HCT116 (cell line): ENCODE measurements around the gene ADD2. TPM values are rescaled to one million over a fixed set of nuclear protein-coding genes. Genes with fewer than 3 reads are reported as not detected.

Experiments used
- ATAC-seq: fragments of 200-7000 bp; cut with Tn5 transposase; 2 replicates; pipeline ENCODE4 v1.9.1; 2020; ENCODE audit warnings: mild to moderate bottlenecking, moderate library complexity
- BruUV-seq: library from RNA; stranded (reverse); fragments of 400-500 nt; replicated peaks from 2 replicates; lab custom pipeline; 2021; lab: Mats Ljungman, UMichigan
- CTCF ChIA-PET: fragments of 300-600 bp; sonication (Branson Sonifier 250); formaldehyde crosslinking; loops from one replicate; lab custom pipeline; 2021; ENCODE audit warnings: antibody characterized with exemption; lab: Charles Lee
- POLR2A ChIA-PET: fragments of 300-600, 350-600 bp; sonication (Branson Sonifier 250); formaldehyde crosslinking; loops from one replicate; lab custom pipeline; 2021; ENCODE audit warnings: antibody characterized with exemption; lab: Charles Lee
- RAD21 ChIA-PET, 2 experiments: fragments of 300-600 bp; sonication (Branson Sonifier 250); formaldehyde crosslinking; loops; one replicate each; lab custom pipeline; 2023; ENCODE audit warnings: low total read pairs in 2 of 2; ENCODE audit not compliant: uncharacterized antibody in 2 of 2, unreplicated experiment in 2 of 2, low non-redundant PET in 1 of 2; lab: Charles Lee
- DNase-seq: peaks from one replicate; pipeline ENCODE4 v3.0.0-alpha.2; 2010; ENCODE audit warnings: low read depth, low spot score
- H2AFZ ChIP-seq: fragments of 200-600 bp; shearing (Covaris generic), sonication (generic); 2 replicates; pipeline ENCODE4 v1.6.1; 2017; ENCODE audit warnings: low read depth, mixed run types, mixed read lengths, antibody characterized with exemption, low read length; ENCODE audit not compliant: poor library complexity, severe bottlenecking
- H3K27ac ChIP-seq: 2 replicates; pipeline ENCODE4 v1.5.1; 2012; ENCODE audit warnings: low read depth, low read length
- H3K27me3 ChIP-seq: fragments of 200-600 bp; sonication (generic); 2 replicates; pipeline ENCODE4 v1.6.1; 2016; ENCODE audit warnings: mixed run types, low read length, mixed read lengths; ENCODE audit not compliant: insufficient read depth
- H3K36me3 ChIP-seq, 2 experiments: fragments of 200-500 bp in 1 of 2; fragments of 200-600 bp in 1 of 2; sonication (Bioruptor generic) in 1 of 2; sonication (generic) in 1 of 2; 2 replicates each; pipeline versions ENCODE4 v1.5.1 to v1.6.1; 2014 to 2016; ENCODE audit warnings: low read length in 2 of 2, inconsistent platforms in 1 of 2, mixed read lengths in 1 of 2, mixed run types in 1 of 2; ENCODE audit not compliant: insufficient read depth in 2 of 2, control insufficient read depth in 1 of 2
- H3K4me1 ChIP-seq, 2 experiments: fragments of 200-600 bp in 1 of 2; sonication (generic) in 1 of 2; 2 replicates each; pipeline versions ENCODE4 v1.5.1 to v1.6.1; 2012 to 2017; ENCODE audit warnings: low read length in 2 of 2, inconsistent platforms in 1 of 2, mild to moderate bottlenecking in 1 of 2, mixed read lengths in 1 of 2, mixed run types in 1 of 2, moderate library complexity in 1 of 2; ENCODE audit not compliant: insufficient read depth in 2 of 2, control insufficient read depth in 1 of 2
- H3K4me2 ChIP-seq: fragments of 200-600 bp; sonication (generic); 2 replicates; pipeline ENCODE4 v1.6.1; 2017; ENCODE audit warnings: mixed run types, low read length, mixed read lengths
- H3K4me3 ChIP-seq, 2 experiments: fragments of 200-600 bp in 1 of 2; sonication (generic) in 1 of 2; replicated peaks in 1 of 2; 2 replicates each; pipeline ENCODE4 v1.5.1; 2011 to 2016; ENCODE audit warnings: low read length in 2 of 2, control low read depth in 1 of 2, low read depth in 1 of 2, mild to moderate bottlenecking in 1 of 2, mixed read lengths in 1 of 2, mixed run types in 1 of 2
- H3K79me2 ChIP-seq: fragments of 200-600 bp; sonication (generic); 2 replicates; pipeline ENCODE4 v1.6.1; 2017; ENCODE audit warnings: mild to moderate bottlenecking, mixed run types, low read length, moderate library complexity, mixed read lengths; ENCODE audit not compliant: insufficient read depth
- H3K9ac ChIP-seq: fragments of 200-600 bp; sonication (generic); 2 replicates; pipeline ENCODE4 v1.6.1; 2016; ENCODE audit warnings: low read length, mixed read lengths
- H3K9me2 ChIP-seq: fragments of 200-600 bp; sonication (generic), shearing (Covaris generic); 2 replicates; pipeline ENCODE4 v1.6.1; 2017; ENCODE audit warnings: mixed run types, mild to moderate bottlenecking, moderate library complexity; ENCODE audit not compliant: insufficient read depth
- H3K9me3 ChIP-seq, 2 experiments: fragments of 200-500 bp in 1 of 2; fragments of 200-600 bp in 1 of 2; sonication (Bioruptor generic) in 1 of 2; sonication (generic) in 1 of 2; 2 replicates each; pipeline ENCODE4 v1.6.1; 2014 to 2017; ENCODE audit warnings: low read length in 2 of 2, mixed read lengths in 2 of 2, inconsistent platforms in 1 of 2, low read depth in 1 of 2, mild to moderate bottlenecking in 1 of 2, mixed run types in 1 of 2, moderate library complexity in 1 of 2; ENCODE audit not compliant: control insufficient read depth in 1 of 2, insufficient read depth in 1 of 2
- H4K20me1 ChIP-seq: fragments of 200-600 bp; sonication (generic), shearing (Covaris generic); 2 replicates; pipeline ENCODE4 v1.6.1; 2017; ENCODE audit warnings: mixed run types, mild to moderate bottlenecking, moderate library complexity; ENCODE audit not compliant: insufficient read depth
- CBX3 ChIP-seq: IDR thresholded peaks from 2 replicates; pipeline ENCODE4 v1.6.1; 2012; ENCODE audit warnings: low read depth
- CEBPB ChIP-seq: IDR thresholded peaks from 2 replicates; pipeline ENCODE4 v1.6.1; 2012; ENCODE audit warnings: low read depth
- EZH2 ChIP-seq: fragments of 200-600 bp; sonication (generic); IDR thresholded peaks from 2 replicates; pipeline ENCODE4 v1.6.1; 2017; ENCODE audit warnings: antibody characterized with exemption, mixed run types
- FOSL1 ChIP-seq: IDR thresholded peaks from 2 replicates; pipeline ENCODE4 v1.6.1; 2012; ENCODE audit warnings: low read depth
- MAX ChIP-seq: IDR thresholded peaks from 2 replicates; pipeline ENCODE4 v1.6.1; 2012
- POLR2AphosphoS5 ChIP-seq: IDR thresholded peaks from 2 replicates; pipeline ENCODE4 v1.6.1; 2011; ENCODE audit warnings: mild to moderate bottlenecking, low read depth, low read length, moderate library complexity
- SIN3A ChIP-seq: IDR thresholded peaks from 2 replicates; pipeline ENCODE4 v1.6.1; 2012; ENCODE audit warnings: low read depth
- SP1 ChIP-seq: IDR thresholded peaks from 2 replicates; pipeline ENCODE4 v1.6.1; 2012; ENCODE audit warnings: low read depth
- SRF ChIP-seq: IDR thresholded peaks from 2 replicates; pipeline ENCODE4 v1.6.1; 2012; ENCODE audit warnings: low read depth
- TCF7L2 ChIP-seq: IDR thresholded peaks from 2 replicates; pipeline ENCODE4 v1.7.0; 2011; ENCODE audit warnings: borderline replicate concordance, inconsistent platforms; ENCODE audit not compliant: insufficient read depth, insufficient read length; ENCODE audit errors: extremely low read depth
- intact Hi-C: fragments of 100-400 bp; cut with micrococcal nuclease; formaldehyde crosslinking; loops from 2 replicates; pipeline ENCODE4 v1.10.0; 2022
- total RNA-seq: library from RNA; stranded (reverse); gene quantifications from one replicate; pipeline ENCODE4 v1.2.1, GENCODE V29; 2021; ENCODE audit not compliant: unreplicated experiment
- TF ChIP-seq, protein P1 (sequence below): IDR thresholded peaks from 2 replicates; pipeline ENCODE4 v1.6.1; 2012; ENCODE audit warnings: low read depth
- TF ChIP-seq, protein P2 (sequence below): IDR thresholded peaks from 2 replicates; pipeline ENCODE4 v1.6.1; 2012
- TF ChIP-seq, protein P3 (sequence below): IDR thresholded peaks from 2 replicates; pipeline ENCODE4 v1.6.1; 2011; ENCODE audit warnings: mild to moderate bottlenecking, low read length, moderate library complexity; ENCODE audit not compliant: insufficient replicate concordance; ENCODE audit errors: extremely low read depth

The ADD2 gene
- total RNA-seq, 1 experiment from 2014 or later = 0.15 TPM

- TF ChIP-seq, protein P1, sequence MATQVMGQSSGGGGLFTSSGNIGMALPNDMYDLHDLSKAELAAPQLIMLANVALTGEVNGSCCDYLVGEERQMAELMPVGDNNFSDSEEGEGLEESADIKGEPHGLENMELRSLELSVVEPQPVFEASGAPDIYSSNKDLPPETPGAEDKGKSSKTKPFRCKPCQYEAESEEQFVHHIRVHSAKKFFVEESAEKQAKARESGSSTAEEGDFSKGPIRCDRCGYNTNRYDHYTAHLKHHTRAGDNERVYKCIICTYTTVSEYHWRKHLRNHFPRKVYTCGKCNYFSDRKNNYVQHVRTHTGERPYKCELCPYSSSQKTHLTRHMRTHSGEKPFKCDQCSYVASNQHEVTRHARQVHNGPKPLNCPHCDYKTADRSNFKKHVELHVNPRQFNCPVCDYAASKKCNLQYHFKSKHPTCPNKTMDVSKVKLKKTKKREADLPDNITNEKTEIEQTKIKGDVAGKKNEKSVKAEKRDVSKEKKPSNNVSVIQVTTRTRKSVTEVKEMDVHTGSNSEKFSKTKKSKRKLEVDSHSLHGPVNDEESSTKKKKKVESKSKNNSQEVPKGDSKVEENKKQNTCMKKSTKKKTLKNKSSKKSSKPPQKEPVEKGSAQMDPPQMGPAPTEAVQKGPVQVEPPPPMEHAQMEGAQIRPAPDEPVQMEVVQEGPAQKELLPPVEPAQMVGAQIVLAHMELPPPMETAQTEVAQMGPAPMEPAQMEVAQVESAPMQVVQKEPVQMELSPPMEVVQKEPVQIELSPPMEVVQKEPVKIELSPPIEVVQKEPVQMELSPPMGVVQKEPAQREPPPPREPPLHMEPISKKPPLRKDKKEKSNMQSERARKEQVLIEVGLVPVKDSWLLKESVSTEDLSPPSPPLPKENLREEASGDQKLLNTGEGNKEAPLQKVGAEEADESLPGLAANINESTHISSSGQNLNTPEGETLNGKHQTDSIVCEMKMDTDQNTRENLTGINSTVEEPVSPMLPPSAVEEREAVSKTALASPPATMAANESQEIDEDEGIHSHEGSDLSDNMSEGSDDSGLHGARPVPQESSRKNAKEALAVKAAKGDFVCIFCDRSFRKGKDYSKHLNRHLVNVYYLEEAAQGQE = no peak
- TF ChIP-seq SIN3A (no peak), POLR2AphosphoS5 (no peak), CEBPB (no peak)
- TF ChIP-seq, protein P2, sequence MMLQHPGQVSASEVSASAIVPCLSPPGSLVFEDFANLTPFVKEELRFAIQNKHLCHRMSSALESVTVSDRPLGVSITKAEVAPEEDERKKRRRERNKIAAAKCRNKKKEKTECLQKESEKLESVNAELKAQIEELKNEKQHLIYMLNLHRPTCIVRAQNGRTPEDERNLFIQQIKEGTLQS = no peak
- TF ChIP-seq, all 23 proteins: peak for 0
Observed at GRCh38 chr2:70753902-70754301, 14.1 kb downstream of the ADD2 start (continued).

DNA sequence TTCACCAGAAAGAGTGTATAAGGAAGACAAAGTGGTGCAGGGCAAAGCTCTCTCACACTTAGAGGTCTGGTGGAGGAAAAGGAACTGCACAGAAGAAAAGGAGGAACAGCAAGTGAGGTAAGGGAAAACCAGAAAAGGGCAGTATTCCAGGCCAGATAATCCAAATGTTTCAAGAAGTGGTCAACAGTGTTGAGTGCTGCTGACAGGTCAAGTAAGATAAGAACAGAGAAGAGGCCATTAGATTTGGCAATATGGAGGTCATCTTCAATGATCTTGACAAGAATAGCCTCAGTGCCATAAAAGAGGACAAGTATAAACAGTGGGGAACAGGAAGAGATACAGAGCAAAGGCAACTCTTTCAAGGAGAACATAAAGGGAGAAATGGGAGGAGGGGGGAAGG is 15.0 kb downstream of the ADD2 start:
- Histone ChIP-seq H3K9me2 (no peaks in the 10 kb centered on the region), H3K9me3 (no peaks in the 10 kb centered on the region), H3K4me2 (no peak overlapping the region), H3K36me3 (no peaks in the 10 kb centered on the region), H3K79me2 (no peaks in the 10 kb centered on the region), H3K4me3 (no peak overlapping the region), H3K9ac (no peak overlapping the region), H3K27me3 (peaks cover 4% of the 10 kb centered on the region; the same call in 1 of the 2 replicates), H2AFZ (no peak overlapping the region), H3K27ac (no peak overlapping the region), H3K4me1 (no peaks in the 10 kb centered on the region), H4K20me1 (no peaks in the 10 kb centered on the region)
- no peak for ATAC-seq
- BruUV-seq = no TSS peak
- TF ChIP-seq EZH2 = no peak
- TF ChIP-seq SIN3A = no peak
- TF ChIP-seq SP1 = no peak
- TF ChIP-seq, protein P3, sequence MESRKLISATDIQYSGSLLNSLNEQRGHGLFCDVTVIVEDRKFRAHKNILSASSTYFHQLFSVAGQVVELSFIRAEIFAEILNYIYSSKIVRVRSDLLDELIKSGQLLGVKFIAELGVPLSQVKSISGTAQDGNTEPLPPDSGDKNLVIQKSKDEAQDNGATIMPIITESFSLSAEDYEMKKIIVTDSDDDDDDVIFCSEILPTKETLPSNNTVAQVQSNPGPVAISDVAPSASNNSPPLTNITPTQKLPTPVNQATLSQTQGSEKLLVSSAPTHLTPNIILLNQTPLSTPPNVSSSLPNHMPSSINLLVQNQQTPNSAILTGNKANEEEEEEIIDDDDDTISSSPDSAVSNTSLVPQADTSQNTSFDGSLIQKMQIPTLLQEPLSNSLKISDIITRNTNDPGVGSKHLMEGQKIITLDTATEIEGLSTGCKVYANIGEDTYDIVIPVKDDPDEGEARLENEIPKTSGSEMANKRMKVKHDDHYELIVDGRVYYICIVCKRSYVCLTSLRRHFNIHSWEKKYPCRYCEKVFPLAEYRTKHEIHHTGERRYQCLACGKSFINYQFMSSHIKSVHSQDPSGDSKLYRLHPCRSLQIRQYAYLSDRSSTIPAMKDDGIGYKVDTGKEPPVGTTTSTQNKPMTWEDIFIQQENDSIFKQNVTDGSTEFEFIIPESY = no peak
- TF ChIP-seq, protein P1 = no peak
- no peak for TF ChIP-seq CEBPB
- no peak for TF ChIP-seq MAX
- no peak for TF ChIP-seq TCF7L2
- TF ChIP-seq FOSL1 = no peak
- TF ChIP-seq CBX3 = no peak
- no peak for TF ChIP-seq SRF
- TF ChIP-seq, protein P2 = no peak
- RAD21 ChIA-PET = no interaction called here
- DNase-seq = no peak
- CTCF ChIA-PET = no interaction called here
- intact Hi-C loops = no loop called here
- POLR2A ChIA-PET = no interaction called here
